ENCODE results near the gene MAP6. TPM values are rescaled to one million over a fixed set of nuclear protein-coding genes. Genes with fewer than 3 reads are reported as not detected.

The MAP6 gene
- total and polyA plus RNA-seq, 2 of the 13 experiments (the other 11 are each of a cell fraction or from before 2014, with no cell fraction given): 0.04 TPM; not detected in 1

DNA sequence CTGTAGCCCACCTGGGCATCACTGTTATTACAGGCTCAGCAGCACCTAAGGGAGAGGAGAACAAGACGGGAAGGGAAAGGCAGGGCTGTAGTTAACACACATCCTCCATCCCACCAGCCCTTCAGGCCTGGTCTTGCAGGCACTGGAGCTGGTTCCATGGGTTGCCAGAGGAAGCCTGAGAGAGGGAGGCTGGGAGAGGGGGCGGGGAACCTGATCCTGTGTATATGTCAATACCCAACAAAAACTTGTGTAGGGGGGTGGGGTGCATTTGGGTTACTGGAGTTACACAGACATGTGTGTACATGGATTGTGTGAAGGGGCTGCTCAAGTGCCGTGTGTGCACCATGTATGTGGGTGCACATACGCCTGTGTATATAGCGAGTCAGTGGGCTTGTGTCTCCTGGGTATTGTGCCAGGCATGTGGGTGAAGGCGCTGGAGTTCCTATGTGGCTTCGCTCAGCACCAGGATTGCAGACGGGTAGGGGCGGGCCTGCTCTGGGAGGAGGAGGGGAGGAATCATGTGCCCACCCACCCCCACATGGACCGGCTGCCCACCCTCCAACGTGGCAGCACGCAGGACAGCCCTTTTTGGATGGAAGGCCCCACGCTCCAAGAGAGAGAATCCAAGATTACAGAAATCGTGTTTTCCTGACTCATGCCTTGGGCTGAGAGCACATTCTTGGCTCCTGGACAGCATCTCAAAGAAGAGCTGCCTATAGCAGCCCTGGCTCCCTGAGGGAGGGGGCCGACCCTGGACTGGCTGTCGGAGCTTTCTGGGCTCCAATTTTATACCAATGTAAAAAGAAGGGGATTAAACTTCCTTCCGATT, 111.0 kb downstream of the MAP6 start (continued):
- TF ChIP-seq, protein P1, sequence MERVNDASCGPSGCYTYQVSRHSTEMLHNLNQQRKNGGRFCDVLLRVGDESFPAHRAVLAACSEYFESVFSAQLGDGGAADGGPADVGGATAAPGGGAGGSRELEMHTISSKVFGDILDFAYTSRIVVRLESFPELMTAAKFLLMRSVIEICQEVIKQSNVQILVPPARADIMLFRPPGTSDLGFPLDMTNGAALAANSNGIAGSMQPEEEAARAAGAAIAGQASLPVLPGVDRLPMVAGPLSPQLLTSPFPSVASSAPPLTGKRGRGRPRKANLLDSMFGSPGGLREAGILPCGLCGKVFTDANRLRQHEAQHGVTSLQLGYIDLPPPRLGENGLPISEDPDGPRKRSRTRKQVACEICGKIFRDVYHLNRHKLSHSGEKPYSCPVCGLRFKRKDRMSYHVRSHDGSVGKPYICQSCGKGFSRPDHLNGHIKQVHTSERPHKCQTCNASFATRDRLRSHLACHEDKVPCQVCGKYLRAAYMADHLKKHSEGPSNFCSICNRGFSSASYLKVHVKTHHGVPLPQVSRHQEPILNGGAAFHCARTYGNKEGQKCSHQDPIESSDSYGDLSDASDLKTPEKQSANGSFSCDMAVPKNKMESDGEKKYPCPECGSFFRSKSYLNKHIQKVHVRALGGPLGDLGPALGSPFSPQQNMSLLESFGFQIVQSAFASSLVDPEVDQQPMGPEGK (CRISPR knock-in tag; IDR thresholded peaks at IDR 0.05): no peak
- TF ChIP-seq ZNF350 (CRISPR knock-in tag; IDR thresholded peaks at IDR 0.05; ENCODE audit: borderline replicate concordance, low read depth): no peak
- no peak for TF ChIP-seq NCOA5 (CRISPR knock-in tag; IDR thresholded peaks at IDR 0.05)

DNA sequence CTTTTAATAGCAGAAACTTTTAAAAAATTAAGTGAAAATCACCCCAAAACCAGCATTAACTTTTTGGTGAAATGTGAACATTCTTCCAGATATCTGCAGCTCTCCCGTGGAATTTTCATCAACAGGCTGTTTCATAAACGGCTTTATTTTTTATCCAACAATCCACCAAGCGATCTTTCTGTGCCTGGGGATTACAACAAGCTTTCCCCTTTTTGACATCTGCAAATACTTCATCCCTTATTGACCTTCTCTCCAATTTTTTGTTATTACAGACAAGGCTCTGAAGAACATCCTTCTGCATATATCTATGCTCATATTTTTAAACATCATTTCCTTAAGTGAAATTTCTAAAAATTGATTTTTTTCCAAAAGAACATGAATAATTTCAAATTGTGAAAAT, 112.6 kb downstream of the MAP6 start:
- in situ Hi-C loops (cut with HindIII; ENCODE audit: extremely low pct_ligation_motif_present, low pct_unique_long_range_greater_than_20kb) (no loop called here), intact Hi-C loops (cut with micrococcal nuclease; ENCODE audit: unreplicated experiment) (no loop called here)
- Histone ChIP-seq H3K4me2 (ENCODE audit: low read depth, low read length) (no peak overlapping the region), H3K9me3 (ENCODE audit: low read length) (no peaks in the 10 kb centered on the region), H3K79me2 (ENCODE audit: insufficient read depth, low read length) (no peaks in the 10 kb centered on the region), H4K20me1 (ENCODE audit: insufficient read depth, low read length) (no peaks in the 10 kb centered on the region), H3K36me3 (replicated peaks in 1 of 2; ENCODE audit: control insufficient read depth in 1 of 2, insufficient read depth in 2 of 2, low read length in 2 of 2) (no peaks in the 10 kb centered on the region), H3K4me3 (replicated peaks in 1 of 3; ENCODE audit: insufficient read depth in 1 of 3, low read depth in 2 of 3, low read length in 3 of 3) (no peak overlapping the region), H3K27me3 (ENCODE audit: control insufficient read depth in 1 of 2, insufficient read depth in 2 of 2, low read length in 2 of 2) (no peaks in the 10 kb centered on the region; a peak in 1 of 5 replicates), H3K4me1 (ENCODE audit: insufficient read depth, low read length) (peaks cover 57% of the 10 kb centered on the region), H3K27ac (ENCODE audit: extremely low read length, insufficient read depth, low read length) (no peak overlapping the region), H2AFZ (ENCODE audit: low read length) (no peak overlapping the region), H3K9ac (ENCODE audit: insufficient read depth, low read depth, low read length) (no peak overlapping the region)
- WGBS (ENCODE audit: low lambda C conversion rate): 20% methylated on average over 3 of the region's 3 CpGs
- ChIA-PET POLR2A (interaction anchor here (0.8 to 1.0 kb wide), 2 partner anchors 9 to 42 kb away, joined by 3 read pairs; no protein-coding TSS in a partner anchor), CTCF (ENCODE audit: low intra/inter-chr PET ratio, low total read pairs) (no interaction called here)
- no TSS peak for BruUV-seq (replicated peaks)
- FAIRE-seq (no peak), ATAC-seq (no peak), DNase-seq (ENCODE audit: low spot score) (no peak)
- TF ChIP-seq ZNF747 (CRISPR knock-in tag; IDR thresholded peaks at IDR 0.05; ENCODE audit: borderline replicate concordance) (no peak), ZBTB38 (CRISPR knock-in tag; IDR thresholded peaks at IDR 0.05) (no peak), ISX (CRISPR knock-in tag; conservative IDR thresholded peaks at IDR 0.05) (no peak)
- TF ChIP-seq, protein P2, sequence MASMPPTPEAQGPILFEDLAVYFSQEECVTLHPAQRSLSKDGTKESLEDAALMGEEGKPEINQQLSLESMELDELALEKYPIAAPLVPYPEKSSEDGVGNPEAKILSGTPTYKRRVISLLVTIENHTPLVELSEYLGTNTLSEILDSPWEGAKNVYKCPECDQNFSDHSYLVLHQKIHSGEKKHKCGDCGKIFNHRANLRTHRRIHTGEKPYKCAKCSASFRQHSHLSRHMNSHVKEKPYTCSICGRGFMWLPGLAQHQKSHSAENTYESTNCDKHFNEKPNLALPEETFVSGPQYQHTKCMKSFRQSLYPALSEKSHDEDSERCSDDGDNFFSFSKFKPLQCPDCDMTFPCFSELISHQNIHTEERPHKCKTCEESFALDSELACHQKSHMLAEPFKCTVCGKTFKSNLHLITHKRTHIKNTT (CRISPR knock-in tag; IDR thresholded peaks at IDR 0.05): no peak
- TF ChIP-seq, protein P3, sequence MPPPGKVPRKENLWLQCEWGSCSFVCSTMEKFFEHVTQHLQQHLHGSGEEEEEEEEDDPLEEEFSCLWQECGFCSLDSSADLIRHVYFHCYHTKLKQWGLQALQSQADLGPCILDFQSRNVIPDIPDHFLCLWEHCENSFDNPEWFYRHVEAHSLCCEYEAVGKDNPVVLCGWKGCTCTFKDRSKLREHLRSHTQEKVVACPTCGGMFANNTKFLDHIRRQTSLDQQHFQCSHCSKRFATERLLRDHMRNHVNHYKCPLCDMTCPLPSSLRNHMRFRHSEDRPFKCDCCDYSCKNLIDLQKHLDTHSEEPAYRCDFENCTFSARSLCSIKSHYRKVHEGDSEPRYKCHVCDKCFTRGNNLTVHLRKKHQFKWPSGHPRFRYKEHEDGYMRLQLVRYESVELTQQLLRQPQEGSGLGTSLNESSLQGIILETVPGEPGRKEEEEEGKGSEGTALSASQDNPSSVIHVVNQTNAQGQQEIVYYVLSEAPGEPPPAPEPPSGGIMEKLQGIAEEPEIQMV (CRISPR knock-in tag; IDR thresholded peaks at IDR 0.05; ENCODE audit: low read depth): no peak
